PC-3 (cell line): ENCODE measurements around the gene AP2A1. TPM values are rescaled to one million over a fixed set of nuclear protein-coding genes. Genes with fewer than 3 reads are reported as not detected.

Source experiments
- ATAC-seq: fragments of 200-7000 bp; cut with Tn5 transposase; 2 replicates; pipeline ENCODE4 v1.9.1; 2020; ENCODE audit warnings: mild to moderate bottlenecking, moderate library complexity
- BruUV-seq: library from RNA; stranded (reverse); fragments of 400-500 nt; replicated peaks from 2 replicates; lab custom pipeline; 2021; lab: Mats Ljungman, UMichigan
- CTCF ChIA-PET: fragments of 300-600 bp; sonication (Branson Sonifier 250); formaldehyde crosslinking; loops from one replicate; lab custom pipeline; 2022; ENCODE audit warnings: antibody characterized with exemption; lab: Charles Lee
- POLR2A ChIA-PET: fragments of 300-600 bp; sonication (Branson Sonifier 250); formaldehyde crosslinking; loops from one replicate; lab custom pipeline; 2022; ENCODE audit warnings: antibody characterized with exemption; ENCODE audit not compliant: unreplicated experiment; lab: Charles Lee
- DNase-seq: peaks from one replicate; pipeline ENCODE4 v3.0.0-alpha.2; 2015
- H2AFZ ChIP-seq: fragments of 300-600 bp; sonication (generic); 2 replicates; pipeline ENCODE4 v1.6.0; 2016; ENCODE audit warnings: antibody characterized with exemption, low read length
- H3F3A ChIP-seq: fragments of 300-600 bp; sonication (generic); one replicate; pipeline ENCODE4 v1.6.0; 2017; ENCODE audit warnings: antibody characterized with exemption, low read length, control low read depth, mild to moderate bottlenecking; ENCODE audit not compliant: unreplicated experiment
- H3K27ac ChIP-seq: fragments of 300-600 bp; sonication (generic); 2 replicates; pipeline ENCODE4 v1.5.1; 2016; ENCODE audit warnings: mild to moderate bottlenecking, low read length
- H3K27me3 ChIP-seq: fragments of 300-600 bp; sonication (generic); 2 replicates; pipeline ENCODE4 v1.6.1; 2016; ENCODE audit warnings: low read length, mixed read lengths
- H3K36me3 ChIP-seq: fragments of 300-600 bp; sonication (generic); 2 replicates; pipeline ENCODE4 v1.6.1; 2016; ENCODE audit warnings: low read depth, mixed run types, low read length, mixed read lengths
- H3K4me1 ChIP-seq: fragments of 300-600 bp; sonication (generic); 2 replicates; pipeline ENCODE4 v1.5.1; 2016; ENCODE audit warnings: low read length; ENCODE audit not compliant: insufficient read depth
- H3K4me2 ChIP-seq: fragments of 300-600 bp; sonication (generic); 2 replicates; pipeline ENCODE4 v1.6.0; 2016; ENCODE audit warnings: low read length
- H3K4me3 ChIP-seq: fragments of 300-600 bp; sonication (generic); 2 replicates; pipeline ENCODE4 v1.5.1; 2016; ENCODE audit warnings: mild to moderate bottlenecking, low read length, mixed read lengths
- H3K79me2 ChIP-seq: fragments of 300-600 bp; sonication (generic); 2 replicates; pipeline ENCODE4 v1.6.1; 2017; ENCODE audit warnings: low read length, mixed read lengths
- H3K9ac ChIP-seq: fragments of 300-600 bp; sonication (generic); 2 replicates; pipeline ENCODE4 v1.6.0; 2016; ENCODE audit warnings: mild to moderate bottlenecking, low read length
- H3K9me2 ChIP-seq: fragments of 300-600 bp; sonication (generic); replicated peaks from 2 replicates; pipeline ENCODE4 v1.6.1; 2016; ENCODE audit warnings: mixed run types, low read length, mixed read lengths
- H3K9me3 ChIP-seq: fragments of 300-600 bp; sonication (generic); 2 replicates; pipeline ENCODE4 v1.6.1; 2016; ENCODE audit warnings: low read length, mixed read lengths
- H4K20me1 ChIP-seq: fragments of 300-600 bp; sonication (generic); 2 replicates; pipeline ENCODE4 v1.6.1; 2016; ENCODE audit warnings: low read length, mixed read lengths
- EZH2 ChIP-seq: fragments of 300-600 bp; sonication (generic); IDR thresholded peaks from one replicate; pipeline ENCODE4 v1.6.1; 2017; ENCODE audit warnings: antibody characterized with exemption, mild to moderate bottlenecking, low read length; ENCODE audit not compliant: unreplicated experiment
- EZH2phosphoT487 ChIP-seq: fragments of 300-600 bp; sonication (generic); IDR thresholded peaks from 2 replicates; pipeline ENCODE4 v1.6.1; 2018; ENCODE audit warnings: mild to moderate bottlenecking, antibody characterized with exemption, low read length, borderline replicate concordance
- intact Hi-C: fragments of 100-400 bp; cut with micrococcal nuclease; formaldehyde crosslinking; loops from 2 replicates; pipeline ENCODE4 v1.9.0; 2023
- total RNA-seq: library from RNA; depleted of rRNA; stranded (reverse); fragments of >200 nt; gene quantifications from 2 replicates; pipeline ENCODE4 v1.2.3, GENCODE V29; 2014
- TF ChIP-seq, protein P1 (sequence below): fragments of 300-600 bp; sonication (generic); conservative IDR thresholded peaks from 2 replicates; pipeline ENCODE4 v1.5.1; 2017; ENCODE audit warnings: antibody characterized with exemption, low read depth, mild to moderate bottlenecking, low read length

Gene AP2A1
- total RNA-seq, 1 experiment from 2014 or later: 143 TPM

DNA sequence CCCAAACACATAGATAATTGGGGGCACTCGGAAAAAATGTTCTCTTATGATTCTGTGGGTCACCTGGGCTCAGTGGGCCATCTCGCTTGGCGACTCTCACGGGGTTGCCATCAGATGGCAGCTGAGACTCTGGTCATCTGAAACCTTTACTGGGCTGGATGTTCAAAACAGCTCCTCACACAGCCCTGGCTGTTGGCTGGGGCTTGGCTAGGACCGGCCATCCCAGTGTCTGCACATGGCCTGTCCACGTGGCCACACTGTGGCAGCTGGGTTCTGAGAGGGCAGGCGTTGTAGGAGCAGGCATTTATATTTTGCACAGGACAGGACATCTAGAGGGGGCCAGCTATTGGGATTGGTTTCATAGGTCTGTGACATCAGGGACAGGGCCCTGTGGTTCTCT lies 66.8 kb downstream of the AP2A1 start:
- H3K9me3 ChIP-seq: no peaks in the 10 kb centered on the region
- no peaks in the 10 kb centered on the region for H3K79me2 ChIP-seq
- H2AFZ ChIP-seq: no peak overlapping the region
- peaks cover 26% of the 10 kb centered on the region; the same call in 1 of the 2 replicates for H3K36me3 ChIP-seq
- no peaks in the 10 kb centered on the region for H3K4me1 ChIP-seq
- DNase-seq (no peak), ATAC-seq (no peak)
- no peaks in the 10 kb centered on the region for H4K20me1 ChIP-seq
- H3K27me3 ChIP-seq: no peaks in the 10 kb centered on the region
- H3K4me2 ChIP-seq: no peak overlapping the region
- H3K9me2 ChIP-seq: no peaks in the 10 kb centered on the region
- no peak overlapping the region for H3K4me3 ChIP-seq
- H3F3A ChIP-seq: no peaks in the 10 kb centered on the region
- POLR2A ChIA-PET: no interaction called here
- H3K9ac ChIP-seq: no peak overlapping the region
- BruUV-seq: no TSS peak
- TF ChIP-seq EZH2 (no peak), EZH2phosphoT487 (no peak)
- TF ChIP-seq, protein P1, sequence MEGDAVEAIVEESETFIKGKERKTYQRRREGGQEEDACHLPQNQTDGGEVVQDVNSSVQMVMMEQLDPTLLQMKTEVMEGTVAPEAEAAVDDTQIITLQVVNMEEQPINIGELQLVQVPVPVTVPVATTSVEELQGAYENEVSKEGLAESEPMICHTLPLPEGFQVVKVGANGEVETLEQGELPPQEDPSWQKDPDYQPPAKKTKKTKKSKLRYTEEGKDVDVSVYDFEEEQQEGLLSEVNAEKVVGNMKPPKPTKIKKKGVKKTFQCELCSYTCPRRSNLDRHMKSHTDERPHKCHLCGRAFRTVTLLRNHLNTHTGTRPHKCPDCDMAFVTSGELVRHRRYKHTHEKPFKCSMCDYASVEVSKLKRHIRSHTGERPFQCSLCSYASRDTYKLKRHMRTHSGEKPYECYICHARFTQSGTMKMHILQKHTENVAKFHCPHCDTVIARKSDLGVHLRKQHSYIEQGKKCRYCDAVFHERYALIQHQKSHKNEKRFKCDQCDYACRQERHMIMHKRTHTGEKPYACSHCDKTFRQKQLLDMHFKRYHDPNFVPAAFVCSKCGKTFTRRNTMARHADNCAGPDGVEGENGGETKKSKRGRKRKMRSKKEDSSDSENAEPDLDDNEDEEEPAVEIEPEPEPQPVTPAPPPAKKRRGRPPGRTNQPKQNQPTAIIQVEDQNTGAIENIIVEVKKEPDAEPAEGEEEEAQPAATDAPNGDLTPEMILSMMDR: no peak
- intact Hi-C loops: no loop called here
- no peak overlapping the region for H3K27ac ChIP-seq
- CTCF ChIA-PET: no interaction called here

DNA sequence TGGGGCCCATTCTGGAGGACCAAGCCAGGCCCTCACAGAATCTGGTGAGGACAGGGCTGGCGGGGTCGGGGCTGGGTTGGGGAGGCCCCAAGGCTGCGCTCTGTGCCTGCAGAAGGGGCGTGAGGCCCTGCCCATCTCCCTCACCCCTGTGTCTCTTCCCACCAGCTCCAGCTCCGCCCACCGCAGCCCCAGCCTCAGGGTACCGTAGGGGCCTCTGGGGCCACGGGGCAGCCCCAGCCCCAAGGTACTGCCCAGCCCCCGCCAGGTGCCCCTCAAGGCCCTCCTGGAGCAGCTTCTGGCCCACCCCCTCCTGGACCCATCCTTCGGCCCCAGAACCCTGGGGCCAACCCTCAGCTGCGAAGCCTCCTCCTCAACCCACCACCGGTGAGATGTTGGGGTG lies 68.8 kb downstream of the AP2A1 start:
- no peaks in the 10 kb centered on the region for H3K9me2 ChIP-seq
- H3K4me1 ChIP-seq: no peaks in the 10 kb centered on the region
- no peaks in the 10 kb centered on the region for H4K20me1 ChIP-seq
- H3K9ac ChIP-seq: no peak overlapping the region
- H3K27me3 ChIP-seq: no peaks in the 10 kb centered on the region
- TF ChIP-seq EZH2phosphoT487: no peak
- no peak for TF ChIP-seq EZH2
- TF ChIP-seq, protein P1: no peak
- ChIA-PET CTCF (interaction anchor here (0.6 kb wide), 1 partner anchor 85 kb away, joined by 17 read pairs; no protein-coding TSS in a partner anchor), POLR2A (no interaction called here)
- no TSS peak for BruUV-seq
- H3K4me3 ChIP-seq: no peak overlapping the region
- intact Hi-C loops: no loop called here
- no peak overlapping the region for H3K4me2 ChIP-seq
- no peak overlapping the region for H2AFZ ChIP-seq
- no peaks in the 10 kb centered on the region for H3K9me3 ChIP-seq
- no peaks in the 10 kb centered on the region for H3K79me2 ChIP-seq
- H3K27ac ChIP-seq: no peak overlapping the region
- DNase-seq (no peak), ATAC-seq (no peak)
- H3F3A ChIP-seq: no peaks in the 10 kb centered on the region
- peaks cover 27% of the 10 kb centered on the region for H3K36me3 ChIP-seq

DNA sequence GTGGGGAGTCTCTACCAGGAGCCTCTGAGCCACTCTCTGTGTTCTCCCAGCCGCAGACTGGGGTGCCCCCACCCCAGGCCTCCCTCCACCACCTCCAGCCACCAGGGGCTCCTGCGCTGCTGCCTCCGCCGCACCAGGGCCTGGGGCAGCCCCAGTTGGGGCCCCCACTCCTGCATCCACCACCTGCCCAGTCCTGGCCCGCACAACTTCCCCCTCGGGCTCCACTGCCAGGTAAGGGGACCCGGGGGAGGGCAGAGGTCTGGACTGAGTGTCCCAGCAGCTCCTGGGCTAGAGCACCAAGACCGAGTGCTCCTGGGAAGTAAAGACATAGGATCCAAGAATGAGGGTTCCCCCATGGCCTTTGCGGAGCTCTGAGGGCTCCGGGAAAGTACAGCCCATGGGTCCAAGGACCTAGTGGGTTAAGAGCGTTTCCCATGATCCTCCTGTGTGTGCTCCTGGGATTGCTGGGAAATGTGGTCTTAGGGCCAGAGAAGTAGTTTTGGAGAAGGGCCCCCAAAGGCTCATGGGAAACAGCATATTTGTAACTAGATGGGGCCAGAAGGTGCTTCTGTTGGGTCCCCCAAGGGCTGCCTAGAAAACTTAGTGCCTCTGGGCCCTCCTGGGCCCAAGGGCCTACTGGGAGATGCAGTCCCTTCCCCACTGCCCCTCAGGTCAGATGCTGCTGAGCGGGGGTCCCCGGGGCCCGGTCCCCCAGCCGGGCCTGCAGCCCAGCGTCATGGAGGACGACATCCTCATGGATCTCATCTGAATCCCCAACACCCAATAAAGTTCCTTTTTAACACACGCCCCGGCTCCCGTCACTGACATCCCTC lies 69.6 kb downstream of the AP2A1 start:
- TF ChIP-seq EZH2: no peak
- TF ChIP-seq, protein P1: no peak
- no peak for TF ChIP-seq EZH2phosphoT487
- ATAC-seq (no peak), DNase-seq (no peak)
- H3K4me2 ChIP-seq: no peak overlapping the region
- H3K36me3 ChIP-seq: peaks cover 26% of the 10 kb centered on the region
- H3K9me3 ChIP-seq: no peaks in the 10 kb centered on the region
- H3K27ac ChIP-seq: no peak overlapping the region
- intact Hi-C loops: no loop called here
- ChIA-PET POLR2A (no interaction called here), CTCF (no interaction called here)
- H3K79me2 ChIP-seq: no peaks in the 10 kb centered on the region
- H3F3A ChIP-seq: no peaks in the 10 kb centered on the region
- no peaks in the 10 kb centered on the region for H3K4me1 ChIP-seq
- no peak overlapping the region for H3K9ac ChIP-seq
- H3K9me2 ChIP-seq: no peaks in the 10 kb centered on the region
- no peaks in the 10 kb centered on the region for H3K27me3 ChIP-seq
- no peak overlapping the region for H2AFZ ChIP-seq
- BruUV-seq: no TSS peak
- no peak overlapping the region for H3K4me3 ChIP-seq
- H4K20me1 ChIP-seq: no peaks in the 10 kb centered on the region
